Right hindlimb (tissue), 1 donor: Measurements from ENCODE around the gene AKAP9.
A peak's percentile ranks its signal among the peaks of the same experiment; 100 is the strongest.
"Not testable (repeated sequence)": the region's sequence is repeated elsewhere in the genome, so short reads cannot be mapped to it uniquely, and the experiment has no call there.

Source experiments
- DNase-seq: peaks from one replicate; pipeline ENCODE4 v3.0.0-alpha.2; 2018

The AKAP9 gene

GRCh38 chr7:92072121-92072520 lies 131.5 kb downstream of the AKAP9 start:
- no peak for DNase-seq

- DNase-seq, result no peak
These were observed 132.0 kb downstream of the AKAP9 start for GRCh38 chr7:92072708-92073107.

- DNase-seq, result no peak
These were observed 134.9 kb downstream of the AKAP9 start for GRCh38 chr7:92075455-92076158.

GRCh38 chr7:92076509-92076908 lies 135.8 kb downstream of the AKAP9 start:
- DNase-seq, result no peak

- not testable (repeated sequence) for DNase-seq
These were observed 143.3 kb downstream of the AKAP9 start for GRCh38 chr7:92083922-92084321.

GRCh38 chr7:92088266-92088665 lies 147.6 kb downstream of the AKAP9 start:
- no peak for DNase-seq

GRCh38 chr7:92092210-92092609 lies 151.5 kb downstream of the AKAP9 start:
- DNase-seq, result no peak

- no peak for DNase-seq
These were observed 154.7 kb downstream of the AKAP9 start for GRCh38 chr7:92095380-92095779.

- DNase-seq, result no peak
These were observed 159.9 kb downstream of the AKAP9 start for GRCh38 chr7:92100534-92100933.

- not testable (repeated sequence) for DNase-seq
These were observed 162.2 kb downstream of the AKAP9 start for GRCh38 chr7:92102862-92103261.

- DNase-seq, result no peak
These were observed 168.2 kb downstream of the AKAP9 start for GRCh38 chr7:92108821-92109220.

GRCh38 chr7:92110857-92111256 lies 170.2 kb downstream of the AKAP9 start:
- DNase-seq, result no peak

GRCh38 chr7:92115821-92116220 lies 175.2 kb downstream of the AKAP9 start:
- no peak for DNase-seq

GRCh38 chr7:92116949-92117348 lies 176.3 kb downstream of the AKAP9 start:
- DNase-seq, result no peak

GRCh38 chr7:92119213-92119759 lies 178.6 kb downstream of the AKAP9 start:
- DNase-seq, result no peak

GRCh38 chr7:92121681-92122080 lies 181.0 kb downstream of the AKAP9 start:
- no peak for DNase-seq

- no peak for DNase-seq
These were observed 190.4 kb downstream of the AKAP9 start for GRCh38 chr7:92131093-92131492.

- no peak for DNase-seq
These were observed 191.2 kb downstream of the AKAP9 start for GRCh38 chr7:92131764-92132330.

GRCh38 chr7:92133133-92133736 lies 192.6 kb downstream of the AKAP9 start:
- no peak for DNase-seq

GRCh38 chr7:92133737-92134270 lies 193.1 kb downstream of the AKAP9 start:
- peak; percentile 85 for DNase-seq

- peak; percentile 96 for DNase-seq
These were observed 193.8 kb downstream of the AKAP9 start, which contains the start of gene CYP51A1 for GRCh38 chr7:92134271-92135051. Gene CYP51A1, minus strand, starts transcription at chr7:92134477. Its CDS starts 113 bp downstream, at chr7:92134364.

GRCh38 chr7:92135052-92135889 lies 194.6 kb downstream of the AKAP9 start:
- no peak for DNase-seq
